Measurements from ENCODE around the gene RMRP. TPM values are rescaled to one million over a fixed set of nuclear protein-coding genes. Genes with fewer than 3 reads are reported as not detected.

Gene RMRP
- total and polyA plus RNA-seq, 9 of the 15 experiments (the other 6 are each of a cell fraction or from before 2014, with no cell fraction given): 75.7 to 89,974 (median 13,378) TPM; not detected in 3

- BruUV-seq (replicated peaks): no TSS peak
- no peak overlapping the region for H3K4me2 ChIP-seq (ENCODE audit: insufficient read depth, low read length)
- CTCF ChIA-PET (ENCODE audit: low intra/inter-chr PET ratio): no interaction called here
- TF ChIP-seq TBP (optimal IDR thresholded peaks at IDR 0.05; ENCODE audit: low read depth, low read length) (no peak), CTCFL (IDR thresholded peaks at IDR 0.05; ENCODE audit: borderline replicate concordance, insufficient read depth, low read depth, low read length, poor library complexity, severe bottlenecking) (no peak), ZNF23 (CRISPR knock-in tag; IDR thresholded peaks at IDR 0.05) (no peak), NR2C2 (CRISPR knock-in tag; IDR thresholded peaks at IDR 0.05) (no peak), NR2C2 (tag; IDR thresholded peaks at IDR 0.05) (no peak), ZBTB12 (CRISPR knock-in tag; IDR thresholded peaks at IDR 0.05) (no peak), ZNF121 (CRISPR knock-in tag; conservative IDR thresholded peaks at IDR 0.05) (no peak), ZNF449 (CRISPR knock-in tag; IDR thresholded peaks at IDR 0.05) (no peak), TAF15 (IDR thresholded peaks at IDR 0.05; ENCODE audit: low read depth, low read length) (no peak), RFX5 (IDR thresholded peaks at IDR 0.05; ENCODE audit: low read depth, low read length) (no peak), ZNF696 (CRISPR knock-in tag; conservative IDR thresholded peaks at IDR 0.05) (no peak), RCOR1 (IDR thresholded peaks at IDR 0.05; ENCODE audit: borderline replicate concordance in 1 of 2, low read depth in 2 of 2, low read length in 2 of 2) (no peak), ZBTB11 (CRISPR knock-in tag; IDR thresholded peaks at IDR 0.05) (no peak)
These were observed 23.7 kb upstream of the RMRP start for GRCh38 chr9:35681341-35682002.

More at GRCh38 chr9:35681341-35682002, 23.7 kb upstream of the RMRP start:
- Histone ChIP-seq H3K27ac (ENCODE audit: extremely low read depth, low read depth, low read length) (no peak overlapping the region), H3K9me3 (replicated peaks; ENCODE audit: control insufficient read depth, insufficient read depth, low read depth, low read length) (no peaks in the 10 kb centered on the region), H4K20me1 (replicated peaks; ENCODE audit: control insufficient read depth, insufficient read depth, low read length) (no peaks in the 10 kb centered on the region), H3K9ac (ENCODE audit: insufficient read depth in 1 of 2, low read depth in 2 of 2, low read length in 2 of 2) (no peak overlapping the region), H3K4me1 (replicated peaks in 1 of 2; ENCODE audit: control insufficient read depth in 2 of 2, insufficient read depth in 2 of 2, low read length in 2 of 2) (peaks cover 0 to 4% of the 10 kb centered on the region in 2 experiments; a peak in 3 of 5 replicates), H3K4me3 (no peak overlapping the region), H3K36me3 (ENCODE audit: control insufficient read depth, insufficient read depth, low read length) (peaks cover 7% of the 10 kb centered on the region; the same call in 2 of the 3 replicates), H2AFZ (ENCODE audit: low read depth, low read length) (no peak overlapping the region), H3K27me3 (ENCODE audit: control insufficient read depth in 2 of 2, insufficient read depth in 2 of 2, low read length in 2 of 2) (no peaks in the 10 kb centered on the region), H3K79me2 (ENCODE audit: control insufficient read depth, insufficient read depth, low read length) (no peaks in the 10 kb centered on the region), H3K9me1 (ENCODE audit: control insufficient read depth, insufficient read depth, low read length) (no peaks in the 10 kb centered on the region)
- ATAC-seq: no peak
- POLR2A ChIA-PET: interaction anchor here (0.6 to 1.1 kb wide), 3 partner anchors 13 to 170 kb away, joined by 3 to 4 read pairs (median 3); no protein-coding TSS in a partner anchor
- in situ Hi-C loops (cut with MboI): no loop called here
- no peak for DNase-seq (ENCODE audit: extremely low read depth in 1 of 4, low spot score in 3 of 4)
- FAIRE-seq: no peak
- intact Hi-C loops (cut with micrococcal nuclease): no loop called here
- 33% methylated on average over 1 of the region's 3 CpGs for WGBS (ENCODE audit: insufficient coverage, low coverage, missing lambda C conversion rate)
